ENCODE data around the gene SNX12. TPM values are rescaled to one million over a fixed set of nuclear protein-coding genes. Genes with fewer than 3 reads are reported as not detected.

The SNX12 gene
- total and polyA plus RNA-seq, 4 donors, result 4.5 to 21.7 (median 15.8) TPM

- Histone ChIP-seq H3K4me3 (ENCODE audit: low read depth in 1 of 3, low read length in 3 of 3) (peak overlapping the region; percentile 78 to 85 (median 81)), H3K27me3 (ENCODE audit: control insufficient read depth in 4 of 4, insufficient read depth in 4 of 4, low read length in 3 of 4) (peaks cover 0 to 3% (median 0%) of the 10 kb centered on the region in 4 donors), H3K9ac (ENCODE audit: low read depth in 1 of 2, low read length in 2 of 2) (peak overlapping the region; percentile 13 to 58), H3K27ac (ENCODE audit: low read depth in 1 of 2, low read length in 2 of 2) (peak overlapping the region; percentile 84 to 85), H3K9me3 (ENCODE audit: control insufficient read depth in 4 of 4, low read length in 3 of 4) (no peaks in the 10 kb centered on the region), H3K4me1 (ENCODE audit: control insufficient read depth in 4 of 4, insufficient read depth in 4 of 4, low read length in 3 of 4) (peaks cover 0 to 15% (median 4%) of the 10 kb centered on the region in 4 donors), H3K36me3 (ENCODE audit: control insufficient read depth in 4 of 4, insufficient read depth in 3 of 4, low read depth in 1 of 4, low read length in 3 of 4) (no peaks in the 10 kb centered on the region)
- no peak for DNase-seq (ENCODE audit: low spot score)
- TF ChIP-seq CTCF (IDR thresholded peaks at IDR 0.05; ENCODE audit: low read depth, low read length, missing input control), result no peak
- no peak for TF ChIP-seq MAX (IDR thresholded peaks at IDR 0.05)
- no peak for TF ChIP-seq EGR1 (IDR thresholded peaks at IDR 0.05; ENCODE audit: low read depth in 2 of 2)
- WGBS, result under 1% methylated on average over 10 of the region's 10 CpGs
Measured at GRCh38 chrX:71067712-71068043, 456 bp downstream of the SNX12 start.

- H3K27me3 ChIP-seq (ENCODE audit: control insufficient read depth in 4 of 4, insufficient read depth in 4 of 4, low read length in 3 of 4), result peaks cover 0 to 3% (median 0%) of the 10 kb centered on the region in 4 donors
- DNase-seq (ENCODE audit: low spot score), result no peak
- peaks cover 0 to 15% (median 4%) of the 10 kb centered on the region in 4 donors for H3K4me1 ChIP-seq (ENCODE audit: control insufficient read depth in 4 of 4, insufficient read depth in 4 of 4, low read length in 3 of 4)
- H3K36me3 ChIP-seq (ENCODE audit: control insufficient read depth in 4 of 4, insufficient read depth in 3 of 4, low read depth in 1 of 4, low read length in 3 of 4), result peaks cover 0 to under 1% (median 0%) of the 10 kb centered on the region in 4 donors
- no peaks in the 10 kb centered on the region for H3K9me3 ChIP-seq (ENCODE audit: control insufficient read depth in 4 of 4, low read length in 3 of 4)
- no peak for TF ChIP-seq GABPA (IDR thresholded peaks at IDR 0.05 in 1 of 2, conservative IDR thresholded peaks at IDR 0.05 in 1 of 2)
- no peak for TF ChIP-seq REST (IDR thresholded peaks at IDR 0.05)
- peak; percentile 10 for TF ChIP-seq HNF4G (IDR thresholded peaks at IDR 0.05)
- no peak for TF ChIP-seq EGR1 (IDR thresholded peaks at IDR 0.05; ENCODE audit: low read depth in 2 of 2)
- TF ChIP-seq YY1 (IDR thresholded peaks at IDR 0.05), result no peak
- TF ChIP-seq ATF3 (IDR thresholded peaks at IDR 0.05), result no peak
- peak in 1 of 2 donors; percentile 22 for TF ChIP-seq RXRA (IDR thresholded peaks at IDR 0.05)
- TF ChIP-seq NR2F2 (IDR thresholded peaks at IDR 0.05), result no peak
- peak; percentile 51 to 61 for TF ChIP-seq HNF4A (conservative IDR thresholded peaks at IDR 0.05)
- TF ChIP-seq TAF1 (conservative IDR thresholded peaks at IDR 0.05), result no peak
- no peak for TF ChIP-seq SP1 (IDR thresholded peaks at IDR 0.05)
- TF ChIP-seq RAD21 (IDR thresholded peaks at IDR 0.05), result no peak
- TF ChIP-seq MAX (IDR thresholded peaks at IDR 0.05), result no peak
- peak overlapping the region in 1 of 2 donors; percentile 13 for H3K9ac ChIP-seq (ENCODE audit: low read depth in 1 of 2, low read length in 2 of 2)
- peak overlapping the region in 2 of 3 donors; percentile 81 to 85 for H3K4me3 ChIP-seq (ENCODE audit: low read depth in 1 of 3, low read length in 3 of 3)
- WGBS, result 5% methylated on average over 2 of the region's 2 CpGs
- peak overlapping the region in 1 of 2 donors; percentile 84 for H3K27ac ChIP-seq (ENCODE audit: low read depth in 1 of 2, low read length in 2 of 2)
Measured at GRCh38 chrX:71067089-71067488, 1.0 kb downstream of the SNX12 start.

All from liver (tissue), 9 donors.